Smooth muscle cell (in vitro differentiated cells): ENCODE data around the gene TRIM66. TPM values are rescaled to one million over a fixed set of nuclear protein-coding genes. Genes with fewer than 3 reads are reported as not detected.

Experiments
- DNase-seq: peaks from one replicate; lab custom pipeline; 2025; ENCODE audit not compliant: unreplicated experiment; lab: John Stamatoyannopoulos, UW
- H2AFZ ChIP-seq: fragments of 200-600 bp; sonication (generic); 2 replicates; pipeline ENCODE4 v1.6.0; 2016; ENCODE audit warnings: antibody characterized with exemption, low read depth, mild to moderate bottlenecking
- H3F3A ChIP-seq: fragments of 200-600 bp; sonication (generic); 2 replicates; pipeline ENCODE4 v1.6.0; 2017; ENCODE audit warnings: antibody characterized with exemption, low read depth
- H3K27ac ChIP-seq: fragments of 200-600 bp; sonication (generic); 2 replicates; pipeline ENCODE4 v1.5.1; 2016; ENCODE audit warnings: low read depth, mild to moderate bottlenecking
- H3K27me3 ChIP-seq: fragments of 200-600 bp; sonication (generic); 2 replicates; pipeline ENCODE4 v1.6.1; 2016; ENCODE audit warnings: low read depth, mild to moderate bottlenecking
- H3K36me3 ChIP-seq: fragments of 200-600 bp; sonication (generic); 2 replicates; pipeline ENCODE4 v1.5.1; 2016; ENCODE audit warnings: low read depth
- H3K4me1 ChIP-seq: fragments of 200-600 bp; sonication (generic); 2 replicates; pipeline ENCODE4 v1.5.1; 2016; ENCODE audit warnings: low read depth
- H3K4me2 ChIP-seq: fragments of 200-600 bp; sonication (generic); 2 replicates; pipeline ENCODE4 v1.6.0; 2016; ENCODE audit warnings: mild to moderate bottlenecking
- H3K4me3 ChIP-seq: fragments of 200-600 bp; sonication (generic); 2 replicates; pipeline ENCODE4 v1.5.1; 2016; ENCODE audit warnings: mild to moderate bottlenecking
- H3K79me2 ChIP-seq: fragments of 200-600 bp; sonication (generic); 2 replicates; pipeline ENCODE4 v1.6.0; 2016; ENCODE audit warnings: low read depth, mild to moderate bottlenecking
- H3K9ac ChIP-seq: fragments of 200-600 bp; sonication (generic); 2 replicates; pipeline ENCODE4 v1.6.0; 2016; ENCODE audit warnings: low read depth
- H3K9me3 ChIP-seq: fragments of 200-600 bp; sonication (generic); replicated peaks from 2 replicates; pipeline ENCODE4 v1.5.1; 2016; ENCODE audit warnings: low read depth
- H4K20me1 ChIP-seq: fragments of 200-600 bp; sonication (generic); 2 replicates; pipeline ENCODE4 v1.6.0; 2016; ENCODE audit warnings: low read depth
- WGBS: methylation state at CpG from one replicate; pipeline ENCODE4 v1.1.7; 2016; ENCODE audit warnings: low lambda C conversion rate; 5-methylcytosine and 5-hydroxymethylcytosine counted together
- polyA plus RNA-seq: library from polyadenylated mRNA; unstranded; fragments of >200 nt; fragmentation: Nextera tagmentation; extraction: Ambion mirVana; gene quantifications from 2 replicates; pipeline ENCODE4 v1.2.1, GENCODE V29; 2016
- total RNA-seq: library from RNA; depleted of rRNA; stranded (reverse); fragments of >200 nt; gene quantifications from 2 replicates; pipeline ENCODE4 v1.2.3, GENCODE V29; 2014
- TF ChIP-seq, protein P1 (sequence below): fragments of 200-600 bp; sonication (generic); IDR thresholded peaks from 2 replicates; pipeline ENCODE4 v1.5.1; 2017; ENCODE audit warnings: borderline replicate concordance, mild to moderate bottlenecking, antibody characterized with exemption; ENCODE audit not compliant: insufficient read depth, poor library complexity, severe bottlenecking

TRIM66 gene
- total and polyA plus RNA-seq, 2 experiments from 2014 or later: 0.24 to 5.8 TPM

DNA sequence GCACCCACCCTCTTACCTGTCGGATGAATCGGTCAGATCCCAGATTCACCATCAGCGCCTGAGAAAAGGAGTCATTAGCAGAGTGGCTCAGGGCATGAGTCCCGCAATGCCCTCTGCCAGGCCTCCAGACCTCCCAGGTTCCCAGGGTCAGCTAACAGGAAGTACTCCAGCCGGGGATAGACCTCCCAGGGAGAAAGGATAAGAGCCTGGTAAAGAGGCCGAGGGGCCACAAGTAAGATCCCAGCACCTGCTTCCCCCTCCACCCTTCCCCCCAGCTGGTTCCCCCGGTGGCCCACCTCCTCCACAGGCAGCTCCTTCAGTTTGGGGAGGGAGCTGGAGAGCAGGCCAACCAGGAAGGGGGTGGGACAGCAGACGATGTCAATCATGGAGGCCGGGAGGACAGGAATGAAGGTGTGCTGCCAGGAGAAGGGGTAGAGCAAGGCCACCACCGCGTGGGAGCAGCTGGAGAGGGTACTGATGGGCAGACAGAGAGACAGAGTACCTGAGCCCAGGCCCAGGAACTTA, 16.5 kb upstream of the TRIM66 start:
- 61% methylated on average over 11 of the region's 11 CpGs for WGBS
- no peak overlapping the region for H3K9ac ChIP-seq
- peaks cover 13% of the 10 kb centered on the region for H3K36me3 ChIP-seq
- peak overlapping the region; percentile 62 for H3K27ac ChIP-seq
- H2AFZ ChIP-seq: no peak overlapping the region
- no peak for DNase-seq
- H3K4me3 ChIP-seq: no peak overlapping the region
- H4K20me1 ChIP-seq: peaks cover 94% of the 10 kb centered on the region
- TF ChIP-seq, protein P1, sequence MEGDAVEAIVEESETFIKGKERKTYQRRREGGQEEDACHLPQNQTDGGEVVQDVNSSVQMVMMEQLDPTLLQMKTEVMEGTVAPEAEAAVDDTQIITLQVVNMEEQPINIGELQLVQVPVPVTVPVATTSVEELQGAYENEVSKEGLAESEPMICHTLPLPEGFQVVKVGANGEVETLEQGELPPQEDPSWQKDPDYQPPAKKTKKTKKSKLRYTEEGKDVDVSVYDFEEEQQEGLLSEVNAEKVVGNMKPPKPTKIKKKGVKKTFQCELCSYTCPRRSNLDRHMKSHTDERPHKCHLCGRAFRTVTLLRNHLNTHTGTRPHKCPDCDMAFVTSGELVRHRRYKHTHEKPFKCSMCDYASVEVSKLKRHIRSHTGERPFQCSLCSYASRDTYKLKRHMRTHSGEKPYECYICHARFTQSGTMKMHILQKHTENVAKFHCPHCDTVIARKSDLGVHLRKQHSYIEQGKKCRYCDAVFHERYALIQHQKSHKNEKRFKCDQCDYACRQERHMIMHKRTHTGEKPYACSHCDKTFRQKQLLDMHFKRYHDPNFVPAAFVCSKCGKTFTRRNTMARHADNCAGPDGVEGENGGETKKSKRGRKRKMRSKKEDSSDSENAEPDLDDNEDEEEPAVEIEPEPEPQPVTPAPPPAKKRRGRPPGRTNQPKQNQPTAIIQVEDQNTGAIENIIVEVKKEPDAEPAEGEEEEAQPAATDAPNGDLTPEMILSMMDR: no peak
- H3F3A ChIP-seq: peaks cover 24% of the 10 kb centered on the region
- H3K4me1 ChIP-seq: peaks cover 9% of the 10 kb centered on the region
- H3K4me2 ChIP-seq: no peak overlapping the region
- no peaks in the 10 kb centered on the region for H3K79me2 ChIP-seq
- H3K9me3 ChIP-seq: no peaks in the 10 kb centered on the region
- no peaks in the 10 kb centered on the region for H3K27me3 ChIP-seq

DNA sequence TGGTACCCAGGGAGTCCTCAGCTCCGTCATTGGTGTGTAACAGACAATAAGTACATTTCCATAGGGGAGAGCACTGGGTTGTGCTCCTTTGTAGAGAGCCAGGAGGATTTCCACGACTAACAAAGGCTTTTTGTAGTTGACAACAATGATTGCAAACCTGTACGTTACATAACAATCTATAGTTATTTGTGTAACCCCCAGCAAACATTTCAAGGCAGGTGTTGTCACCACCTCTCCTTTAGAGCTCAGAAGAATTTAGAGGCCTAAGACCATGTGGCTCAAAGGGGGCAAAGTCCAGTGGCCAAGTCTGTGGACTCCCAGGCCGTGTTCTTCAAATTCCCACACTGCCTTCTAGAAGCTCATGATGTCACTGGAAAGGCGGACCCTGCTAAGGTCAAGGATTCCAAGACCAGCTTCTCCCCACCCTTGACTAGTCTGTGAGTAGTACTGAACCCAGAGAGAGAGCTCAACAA, 15.9 kb upstream of the TRIM66 start:
- 92% methylated on average over 5 of the region's 5 CpGs for WGBS
- no peak overlapping the region for H3K9ac ChIP-seq
- no peak overlapping the region for H2AFZ ChIP-seq
- peaks cover 9% of the 10 kb centered on the region for H3K4me1 ChIP-seq
- H3K79me2 ChIP-seq: no peaks in the 10 kb centered on the region
- peaks cover 93% of the 10 kb centered on the region for H4K20me1 ChIP-seq
- no peak for DNase-seq
- TF ChIP-seq, protein P1: no peak
- H3K4me2 ChIP-seq: no peak overlapping the region
- H3F3A ChIP-seq: peaks cover 27% of the 10 kb centered on the region
- peak overlapping the region; percentile 62 for H3K27ac ChIP-seq
- no peak overlapping the region for H3K4me3 ChIP-seq
- H3K9me3 ChIP-seq: no peaks in the 10 kb centered on the region
- no peaks in the 10 kb centered on the region for H3K27me3 ChIP-seq
- peaks cover 13% of the 10 kb centered on the region for H3K36me3 ChIP-seq

GRCh38 chr11:8697054-8697453, 14.6 kb upstream of the TRIM66 start:
- 96% methylated on average over 3 of the region's 3 CpGs for WGBS
- no peak overlapping the region for H3K27ac ChIP-seq
- peaks cover 13% of the 10 kb centered on the region for H3K36me3 ChIP-seq

DNA sequence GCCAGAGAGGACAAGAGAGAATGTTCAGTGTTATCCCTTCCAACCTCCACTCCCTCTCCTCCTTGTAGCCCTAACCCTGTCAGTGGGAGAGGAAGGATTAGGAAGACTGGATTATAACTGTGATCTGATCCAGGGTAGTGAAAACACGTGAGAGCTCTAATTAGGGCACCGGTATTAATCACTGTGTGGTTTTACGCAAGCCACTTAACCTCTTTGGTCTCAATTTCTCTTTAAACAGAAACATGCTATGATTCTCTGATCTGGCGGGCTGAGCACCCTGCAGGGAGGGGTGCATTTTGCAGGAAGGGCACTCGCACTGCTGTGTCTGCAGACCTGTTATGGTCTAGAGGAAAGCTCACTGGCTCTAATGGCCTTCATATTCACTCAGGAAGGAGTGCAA, 11.7 kb upstream of the TRIM66 start:
- Histone ChIP-seq H3K27me3 (no peaks in the 10 kb centered on the region), H3K4me1 (peaks cover 15% of the 10 kb centered on the region), H3K9ac (no peak overlapping the region), H4K20me1 (peaks cover 71% of the 10 kb centered on the region), H3K4me3 (no peak overlapping the region), H3K4me2 (no peak overlapping the region), H3K36me3 (peaks cover 13% of the 10 kb centered on the region), H3K27ac (peak overlapping the region; percentile 57), H3K9me3 (no peaks in the 10 kb centered on the region), H3F3A (peaks cover 54% of the 10 kb centered on the region), H2AFZ (no peak overlapping the region), H3K79me2 (no peaks in the 10 kb centered on the region)
- TF ChIP-seq, protein P1: no peak
- WGBS: 54% methylated on average over 5 of the region's 5 CpGs
- no peak for DNase-seq

More at GRCh38 chr11:8697054-8697453, 14.6 kb upstream of the TRIM66 start:
- Histone ChIP-seq H3K9ac (no peak overlapping the region), H3K4me3 (no peak overlapping the region), H4K20me1 (peaks cover 88% of the 10 kb centered on the region), H3K27me3 (no peaks in the 10 kb centered on the region), H2AFZ (no peak overlapping the region), H3K4me1 (peaks cover 9% of the 10 kb centered on the region), H3K79me2 (no peaks in the 10 kb centered on the region), H3F3A (peaks cover 40% of the 10 kb centered on the region), H3K4me2 (no peak overlapping the region), H3K9me3 (no peaks in the 10 kb centered on the region)
- DNase-seq: no peak
- TF ChIP-seq, protein P1: no peak
